Thyroid gland (tissue), 4 donors: ENCODE measurements around the gene PLCB4. TPM values are rescaled to one million over a fixed set of nuclear protein-coding genes. Genes with fewer than 3 reads are reported as not detected.
A peak's percentile ranks its signal among the peaks of the same experiment; 100 is the strongest.

ENCODE experiments used
- DNase-seq, 2 donors: peaks; one replicate each; pipeline ENCODE4 v3.0.0-alpha.2; 2019
- H3K27ac ChIP-seq, 3 donors: fragments of 200-600 bp; sonication (generic); 1 replicate in 2 of 3; 2 replicates in 1 of 3; pipeline ENCODE4 v1.5.1; 2016 to 2019; ENCODE audit warnings: mild to moderate bottlenecking in 1 of 3, moderate library complexity in 1 of 3
- H3K27me3 ChIP-seq: fragments of 200-600 bp; sonication (generic); one replicate; pipeline ENCODE4 v1.5.1; 2019
- H3K36me3 ChIP-seq, 2 donors: fragments of 200-600 bp; sonication (generic); one replicate each; pipeline ENCODE4 v1.5.1; 2016 to 2019
- H3K4me1 ChIP-seq, 2 donors: fragments of 200-600 bp; sonication (generic); one replicate each; pipeline ENCODE4 v1.5.1; 2017 to 2019
- H3K4me3 ChIP-seq, 3 donors: fragments of 200-600 bp; sonication (generic); replicated peaks in 1 of 3; 1 replicate in 2 of 3; 2 replicates in 1 of 3; pipeline ENCODE4 v1.5.1; 2016; ENCODE audit warnings: mild to moderate bottlenecking in 1 of 3
- H3K9me3 ChIP-seq: fragments of 200-600 bp; sonication (generic); one replicate; pipeline ENCODE4 v1.5.1; 2017
- CTCF ChIP-seq, 6 experiments: fragments of 200-600 bp in 3 of 6; fragments of 450-650 bp in 3 of 6; sonication (generic) in 3 of 6; IDR thresholded peaks; one replicate each; pipeline ENCODE4 v1.5.1; 2016 to 2019; ENCODE audit warnings: antibody characterized with exemption in 6 of 6, mild to moderate bottlenecking in 2 of 6, inconsistent platforms in 1 of 6, moderate library complexity in 1 of 6
- POLR2A ChIP-seq, 2 donors: fragments of 450-650 bp; IDR thresholded peaks; one replicate each; pipeline ENCODE4 v1.6.1; 2017; ENCODE audit warnings: antibody characterized with exemption in 2 of 2, mild to moderate bottlenecking in 2 of 2, moderate library complexity in 1 of 2
- WGBS, 2 donors: methylation state at CpG; one replicate each; pipeline ENCODE4 v1.1.5; 2017; 5-methylcytosine and 5-hydroxymethylcytosine counted together
- intact Hi-C: fragments of 100-400 bp; cut with DNase I; formaldehyde crosslinking; loops from one replicate; pipeline ENCODE4 v1.15.1; 2023
- total RNA-seq, 4 donors: library from RNA; depleted of rRNA; stranded (reverse); fragments of >200 nt; gene quantifications; one replicate each; pipeline ENCODE4 v1.2.3, GENCODE V29; 2016

PLCB4 gene
- total RNA-seq, 4 donors from 2014 or later, result 50.9 to 77.9 (median 67.9) TPM

GRCh38 chr20:9516234-9516871, 447.5 kb downstream of the PLCB4 start:
- intact Hi-C loops, result no loop called here
- H3K4me1 ChIP-seq, result peaks cover 15 to 21% of the 10 kb centered on the region in 2 donors

DNA sequence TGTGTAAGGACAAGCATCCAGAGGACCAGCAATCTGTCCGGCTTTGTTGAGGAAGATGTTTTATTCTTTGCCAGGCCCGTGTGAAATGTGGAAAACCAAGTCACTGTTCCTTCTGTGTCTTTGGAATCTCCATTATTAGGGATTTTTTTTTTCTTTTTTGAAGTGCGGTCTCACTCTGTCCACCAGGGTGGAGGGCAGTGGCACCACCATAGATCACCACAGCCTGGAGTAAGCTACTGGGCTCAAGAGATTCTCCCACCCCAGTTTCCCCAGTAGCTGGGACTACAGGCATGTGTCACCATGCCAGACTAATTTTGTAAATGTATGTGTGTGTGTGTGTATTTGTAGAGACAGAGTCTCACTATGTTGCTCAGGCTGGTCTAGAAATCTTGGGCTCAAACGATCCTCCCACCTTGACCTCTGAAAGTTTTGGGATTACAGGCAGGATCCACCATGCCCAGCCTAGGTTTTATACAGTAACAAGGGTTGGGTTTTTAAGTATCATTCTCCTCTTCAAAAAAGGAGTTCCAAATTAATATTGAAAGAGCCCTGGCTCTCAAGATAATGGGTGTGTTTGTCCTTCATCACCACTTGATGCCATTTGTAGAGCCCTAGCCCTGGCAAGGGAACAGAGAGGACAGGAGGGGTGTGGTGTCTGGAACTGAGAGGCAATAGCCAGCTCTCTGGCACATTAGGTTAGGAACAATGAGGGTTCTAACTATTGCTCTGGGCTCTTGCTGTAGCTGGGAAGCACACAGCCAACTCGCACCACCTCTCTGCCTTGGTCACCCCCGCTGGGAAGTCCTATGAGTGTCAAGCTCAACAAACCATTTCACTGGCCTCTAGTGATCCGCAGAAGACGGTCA, 448.6 kb downstream of the PLCB4 start:
- TF ChIP-seq CTCF (IDR thresholded peaks at IDR 0.05) (no peak), POLR2A (IDR thresholded peaks at IDR 0.05) (no peak)
- intact Hi-C loops, result no loop called here
- peaks cover 15 to 21% of the 10 kb centered on the region in 2 donors for H3K4me1 ChIP-seq
- no peak overlapping the region for H3K4me3 ChIP-seq
- H3K9me3 ChIP-seq, result no peaks in the 10 kb centered on the region
- DNase-seq, result no peak
- no peaks in the 10 kb centered on the region for H3K36me3 ChIP-seq
- 70 to 79% methylated on average over 8 of the region's 8 CpGs for WGBS, 2 donors
- no peaks in the 10 kb centered on the region for H3K27me3 ChIP-seq
- H3K27ac ChIP-seq, result no peak overlapping the region

More at GRCh38 chr20:9516234-9516871, 447.5 kb downstream of the PLCB4 start:
- H3K36me3 ChIP-seq, result no peaks in the 10 kb centered on the region
- peak; percentile 34 to 55 for DNase-seq
- no peaks in the 10 kb centered on the region for H3K9me3 ChIP-seq
- H3K27ac ChIP-seq, result no peak overlapping the region
- no peak overlapping the region for H3K4me3 ChIP-seq
- H3K27me3 ChIP-seq, result no peaks in the 10 kb centered on the region
- WGBS, 2 donors, result 17 to 24% methylated on average over 16 to 28 of the region's 28 CpGs
- TF ChIP-seq CTCF (IDR thresholded peaks at IDR 0.05) (no peak), POLR2A (IDR thresholded peaks at IDR 0.05) (no peak)

GRCh38 chr20:9518576-9519175, 449.8 kb downstream of the PLCB4 start:
- Histone ChIP-seq H3K27ac (no peak overlapping the region), H3K4me1 (peaks cover 15 to 21% of the 10 kb centered on the region in 2 donors), H3K27me3 (no peaks in the 10 kb centered on the region), H3K36me3 (no peaks in the 10 kb centered on the region), H3K9me3 (no peaks in the 10 kb centered on the region), H3K4me3 (no peak overlapping the region)
- no peak for TF ChIP-seq POLR2A (IDR thresholded peaks at IDR 0.05)
- no peak for TF ChIP-seq CTCF (IDR thresholded peaks at IDR 0.05)
- intact Hi-C loops, result no loop called here
- no peak for DNase-seq
- WGBS, 2 donors, result 61 to 68% methylated on average over 8 of the region's 8 CpGs

DNA sequence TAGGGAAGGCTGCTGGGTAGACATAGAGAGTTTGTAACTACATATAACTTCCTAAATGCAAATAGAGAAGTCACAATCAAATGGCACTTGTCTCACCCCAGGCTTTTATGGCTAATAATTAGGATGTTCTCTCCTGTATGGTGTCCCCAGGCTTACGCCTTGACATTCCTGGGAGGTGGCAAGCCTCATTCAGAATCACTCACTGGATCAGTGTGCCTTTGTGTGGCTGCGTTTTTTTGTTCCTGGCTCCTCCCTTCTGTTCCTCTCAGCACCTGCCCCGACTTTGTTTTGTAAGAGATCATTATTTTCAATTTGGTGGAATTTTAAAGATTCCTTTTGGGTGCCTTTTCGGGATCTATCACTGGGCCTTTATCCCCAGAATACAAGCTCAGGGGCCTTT, 451.2 kb downstream of the PLCB4 start:
- 79% methylated on average over 4 of the region's 4 CpGs for WGBS, 2 donors

GRCh38 chr20:9523636-9524035, 454.7 kb downstream of the PLCB4 start:
- WGBS, 2 donors, result 88 to 92% methylated on average over 3 of the region's 3 CpGs
- Histone ChIP-seq H3K9me3 (no peaks in the 10 kb centered on the region), H3K27ac (no peak overlapping the region), H3K4me3 (no peak overlapping the region), H3K4me1 (no peaks in the 10 kb centered on the region), H3K27me3 (no peaks in the 10 kb centered on the region), H3K36me3 (no peaks in the 10 kb centered on the region)
- no peak for DNase-seq
- TF ChIP-seq CTCF (IDR thresholded peaks at IDR 0.05) (no peak), POLR2A (IDR thresholded peaks at IDR 0.05) (no peak)
- intact Hi-C loops, result no loop called here

More for the DNA sequence above, 451.2 kb downstream of the PLCB4 start:
- intact Hi-C loops, result no loop called here
- peaks cover 6 to 12% of the 10 kb centered on the region in 2 donors for H3K4me1 ChIP-seq
- H3K27me3 ChIP-seq, result no peaks in the 10 kb centered on the region
- no peak for TF ChIP-seq POLR2A (IDR thresholded peaks at IDR 0.05)
- no peaks in the 10 kb centered on the region for H3K36me3 ChIP-seq
- H3K9me3 ChIP-seq, result no peaks in the 10 kb centered on the region
- H3K4me3 ChIP-seq, result no peak overlapping the region
- H3K27ac ChIP-seq, result no peak overlapping the region
- no peak for DNase-seq
